Measurements from ENCODE around the gene IFRD2. TPM values are rescaled to one million over a fixed set of nuclear protein-coding genes. Genes with fewer than 3 reads are reported as not detected.
"Not testable (repeated sequence)": the region's sequence is repeated elsewhere in the genome, so short reads cannot be mapped to it uniquely, and the experiment has no call there.

Gene IFRD2
- total RNA-seq, 1 donor from 2014 or later: 38.9 TPM

DNA sequence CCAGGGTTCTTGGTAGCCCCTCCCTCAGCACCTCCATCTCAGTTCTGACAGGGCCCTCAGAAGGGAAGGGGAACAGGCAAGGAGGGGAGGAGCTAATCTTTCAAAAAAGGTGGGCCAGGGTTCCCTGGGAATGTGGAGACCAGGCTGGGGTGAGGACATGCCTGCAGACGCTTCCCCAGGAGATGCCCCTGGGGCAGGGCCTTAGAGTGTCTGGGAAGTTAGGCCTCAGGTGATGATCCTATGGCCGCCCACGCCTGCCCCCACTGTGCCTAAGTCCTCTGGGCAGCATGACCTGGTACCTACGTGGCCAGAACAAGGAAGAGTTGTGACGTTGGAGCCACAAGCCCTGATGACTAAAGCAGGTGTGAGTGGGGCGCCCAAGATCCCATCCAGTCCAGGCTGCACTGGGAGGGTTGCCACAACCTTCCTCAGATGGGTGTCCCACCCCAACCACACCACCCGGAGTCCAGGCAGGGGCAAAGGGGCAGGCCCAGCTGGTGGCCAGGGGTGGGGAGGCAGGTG, 27.2 kb downstream of the IFRD2 start:
- no peak overlapping the region for H3K4me3 Mint-ChIP-seq (ENCODE audit: unreplicated experiment)
- peaks cover 85% of the 10 kb centered on the region for H3K4me1 Mint-ChIP-seq (ENCODE audit: low read depth)
- no peak for DNase-seq (ENCODE audit: low spot score)
- TF ChIP-seq CTCF (IDR thresholded peaks at IDR 0.05): no peak
- no peaks in the 10 kb centered on the region for H3K36me3 Mint-ChIP-seq (ENCODE audit: low read depth)
- H3K27ac Mint-ChIP-seq (ENCODE audit: unreplicated experiment): peak overlapping the region; percentile 96
- no peaks in the 10 kb centered on the region for H3K27me3 Mint-ChIP-seq (ENCODE audit: low read depth)
- H3K9me3 Mint-ChIP-seq (ENCODE audit: low read depth): no peaks in the 10 kb centered on the region

DNA sequence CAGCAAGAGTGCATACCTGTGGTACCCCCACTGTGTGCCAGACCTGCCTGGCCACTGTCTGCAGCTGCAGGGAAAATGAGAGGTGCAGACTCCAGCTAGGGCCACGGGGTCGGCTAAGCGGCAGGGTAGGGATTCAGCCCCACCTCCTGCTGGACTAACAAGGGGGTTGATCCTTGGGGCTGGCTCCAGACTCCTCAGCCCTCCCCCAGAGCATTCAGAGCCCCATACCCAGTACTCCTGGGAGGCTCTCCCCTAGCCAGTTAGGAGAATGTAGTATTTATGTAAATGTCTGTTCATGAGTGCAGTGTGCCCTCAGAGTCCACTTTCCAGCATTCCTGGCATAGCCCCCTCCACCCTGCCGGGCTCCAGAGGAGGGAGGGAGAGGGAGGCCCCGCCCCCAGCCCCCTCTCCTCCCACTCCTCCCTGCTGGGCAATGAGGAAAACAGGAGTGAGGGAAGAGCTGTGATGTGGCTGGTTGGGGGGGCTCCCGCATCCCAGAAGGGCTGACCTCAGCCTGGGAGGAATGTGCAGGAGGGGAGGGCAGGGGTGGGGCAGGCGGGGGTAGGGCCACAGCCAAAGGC, 27.8 kb downstream of the IFRD2 start:
- Mint-ChIP-seq H3K9me3 (ENCODE audit: low read depth) (no peaks in the 10 kb centered on the region), H3K4me3 (ENCODE audit: unreplicated experiment) (no peak overlapping the region), H3K27ac (ENCODE audit: unreplicated experiment) (peak overlapping the region; percentile 96)

GRCh38 chr3:50263478-50264382, 28.5 kb downstream of the IFRD2 start:
- no peaks in the 10 kb centered on the region for H3K36me3 Mint-ChIP-seq (ENCODE audit: low read depth)
- H3K27me3 Mint-ChIP-seq (ENCODE audit: low read depth): no peaks in the 10 kb centered on the region
- no peaks in the 10 kb centered on the region for H3K9me3 Mint-ChIP-seq (ENCODE audit: low read depth)
- peaks cover 82% of the 10 kb centered on the region for H3K4me1 Mint-ChIP-seq (ENCODE audit: low read depth)
- H3K27ac Mint-ChIP-seq (ENCODE audit: unreplicated experiment): peak overlapping the region; percentile 96
- peak overlapping the region; percentile 25 for H3K4me3 Mint-ChIP-seq (ENCODE audit: unreplicated experiment)
- TF ChIP-seq CTCF (IDR thresholded peaks at IDR 0.05): no peak
- no peak for DNase-seq (ENCODE audit: low spot score)

More for the DNA sequence above, 27.8 kb downstream of the IFRD2 start:
- TF ChIP-seq CTCF (IDR thresholded peaks at IDR 0.05): no peak
- DNase-seq (ENCODE audit: low spot score): no peak
- H3K36me3 Mint-ChIP-seq (ENCODE audit: low read depth): no peaks in the 10 kb centered on the region
- H3K4me1 Mint-ChIP-seq (ENCODE audit: low read depth): peaks cover 84% of the 10 kb centered on the region
- no peaks in the 10 kb centered on the region for H3K27me3 Mint-ChIP-seq (ENCODE audit: low read depth)

GRCh38 chr3:50262778-50263177, 29.5 kb downstream of the IFRD2 start:
- no peak overlapping the region for H3K4me3 Mint-ChIP-seq (ENCODE audit: unreplicated experiment)
- no peak for TF ChIP-seq CTCF (IDR thresholded peaks at IDR 0.05)
- no peaks in the 10 kb centered on the region for H3K27me3 Mint-ChIP-seq (ENCODE audit: low read depth)
- H3K9me3 Mint-ChIP-seq (ENCODE audit: low read depth): no peaks in the 10 kb centered on the region
- peaks cover 73% of the 10 kb centered on the region for H3K4me1 Mint-ChIP-seq (ENCODE audit: low read depth)
- H3K36me3 Mint-ChIP-seq (ENCODE audit: low read depth): no peaks in the 10 kb centered on the region
- no peak for DNase-seq (ENCODE audit: low spot score)
- peak overlapping the region; percentile 96 for H3K27ac Mint-ChIP-seq (ENCODE audit: unreplicated experiment)

DNA sequence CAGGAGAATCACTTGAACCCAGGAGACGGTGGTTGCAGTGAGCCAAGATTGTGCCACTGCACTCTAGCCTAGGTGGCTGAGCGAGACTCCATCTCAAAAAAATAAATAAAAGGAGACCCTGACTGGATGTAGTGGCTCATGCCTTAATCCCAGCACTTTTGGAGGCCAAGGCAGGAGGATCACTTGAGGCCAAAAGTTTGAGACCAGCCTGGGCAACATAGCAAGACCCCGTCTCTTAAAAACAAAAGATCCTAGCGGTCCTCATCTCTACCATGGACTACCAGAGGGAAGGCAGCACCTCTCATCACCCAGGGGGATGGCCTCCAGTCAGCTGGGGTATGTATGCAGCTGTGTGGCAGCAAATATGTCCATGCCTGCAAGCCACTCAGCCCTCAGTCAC, 30.0 kb downstream of the IFRD2 start:
- Mint-ChIP-seq H3K27ac (ENCODE audit: unreplicated experiment) (peak overlapping the region; percentile 96), H3K4me1 (ENCODE audit: low read depth) (peaks cover 70% of the 10 kb centered on the region)
- not testable (repeated sequence) for DNase-seq (ENCODE audit: low spot score); H3K4me3 Mint-ChIP-seq (ENCODE audit: unreplicated experiment); H3K36me3 Mint-ChIP-seq (ENCODE audit: low read depth); H3K27me3 Mint-ChIP-seq (ENCODE audit: low read depth); H3K9me3 Mint-ChIP-seq (ENCODE audit: low read depth)

Data from chondrocyte (in vitro differentiated cells).